HepG2 (cell line): ENCODE data around the gene ELOVL6. TPM values are rescaled to one million over a fixed set of nuclear protein-coding genes. Genes with fewer than 3 reads are reported as not detected.
A peak's percentile ranks its signal among the peaks of the same experiment; 100 is the strongest.

Source experiments
- CENPX ChIP-seq: sonication (generic); formaldehyde crosslinking; IDR thresholded peaks from 2 replicates; pipeline ENCODE4 v1.9.0; 2021; ENCODE audit warnings: mild to moderate bottlenecking, missing genetic modification reagents, moderate library complexity
- FOXK1 ChIP-seq: sonication (generic); formaldehyde crosslinking; IDR thresholded peaks from 2 replicates; pipeline ENCODE4 v1.4.0; 2020; ENCODE audit warnings: low read depth, missing genetic modification reagents, borderline replicate concordance
- NCOA1 ChIP-seq: sonication (generic); formaldehyde crosslinking; IDR thresholded peaks from 2 replicates; pipeline ENCODE4 v1.9.0; 2021; ENCODE audit warnings: missing genetic modification reagents
- SMYD3 ChIP-seq: sonication (generic); formaldehyde crosslinking; IDR thresholded peaks from 2 replicates; pipeline ENCODE4 v1.8.1; 2023; ENCODE audit warnings: mild to moderate bottlenecking, missing genetic modification reagents
- SRSF1 ChIP-seq: fragments of 200-400 bp; formaldehyde crosslinking; optimal IDR thresholded peaks from 2 replicates; pipeline ENCODE3; 2017; ENCODE audit warnings: mild to moderate bottlenecking, low read depth, low read length, moderate library complexity
- ZBTB7B ChIP-seq: sonication (generic); formaldehyde crosslinking; IDR thresholded peaks from 2 replicates; pipeline ENCODE4 v1.4.0; 2020; ENCODE audit warnings: missing genetic modification reagents
- ZNF615 ChIP-seq: sonication (generic); formaldehyde crosslinking; IDR thresholded peaks from 2 replicates; pipeline ENCODE4 v1.5.0; 2020; ENCODE audit warnings: mild to moderate bottlenecking, missing genetic modification reagents, borderline replicate concordance
- ZNF7 ChIP-seq: IDR thresholded peaks from 2 replicates; pipeline ENCODE4 v1.6.1; 2016; ENCODE audit warnings: missing biosample characterization, missing genetic modification reagents
- ZNF839 ChIP-seq: sonication (generic); formaldehyde crosslinking; IDR thresholded peaks from 2 replicates; pipeline ENCODE4 v1.4.0; 2020; ENCODE audit warnings: missing genetic modification reagents, mild to moderate bottlenecking, borderline replicate concordance
- ZSCAN30 ChIP-seq: sonication (generic); formaldehyde crosslinking; IDR thresholded peaks from 2 replicates; pipeline ENCODE4 v1.5.0; 2020; ENCODE audit warnings: mild to moderate bottlenecking, missing genetic modification reagents
- polyA plus RNA-seq, 8 experiments: library from polyadenylated mRNA; depleted of rRNA in 3 of 8; stranded (reverse) in 7 of 8; unstranded in 1 of 8; fragments of >200 nt; fragmentation: Illumina TruSeq in 4 of 8; extraction: Trizol in 4 of 8; gene quantifications; 2 replicates each; pipeline versions ENCODE4 v1.2.1 to v1.2.3, GENCODE V29; 2011 to 2016; ENCODE audit warnings: low read depth in 4 of 8, missing spikeins in 1 of 8, mixed read lengths in 1 of 8; ENCODE audit not compliant: insufficient read depth in 1 of 8
- total RNA-seq, 5 experiments: library from RNA; depleted of rRNA; stranded (reverse); fragments of >200 nt; fragmentation: Illumina TruSeq; extraction: Trizol; gene quantifications; 2 replicates each; pipeline ENCODE4 v1.2.3, GENCODE V29; 2016; ENCODE audit warnings: low read depth in 1 of 5
- TF ChIP-seq, protein P1 (sequence below): sonication (generic); formaldehyde crosslinking; IDR thresholded peaks from 2 replicates; pipeline ENCODE4 v1.5.0; 2020; ENCODE audit warnings: missing genetic modification reagents, mild to moderate bottlenecking, borderline replicate concordance
- TF ChIP-seq, protein P2 (sequence below): sonication (generic); formaldehyde crosslinking; IDR thresholded peaks from 2 replicates; pipeline ENCODE4 v1.9.0; 2022; ENCODE audit warnings: missing genetic modification reagents, mild to moderate bottlenecking, borderline replicate concordance
- TF ChIP-seq, protein P3 (sequence below): sonication (generic); formaldehyde crosslinking; IDR thresholded peaks from 2 replicates; pipeline ENCODE4 v1.4.0; 2020; ENCODE audit warnings: mild to moderate bottlenecking, missing genetic modification reagents
- TF ChIP-seq, protein P4 (sequence below): sonication (generic); formaldehyde crosslinking; IDR thresholded peaks from 2 replicates; pipeline ENCODE4 v1.9.0; 2022; ENCODE audit warnings: low read depth, missing genetic modification reagents

Gene ELOVL6
- total and polyA plus RNA-seq, 2 of the 13 experiments (the other 11 are each of a cell fraction or from before 2014, with no cell fraction given) = 14.1 to 23.2 TPM

DNA sequence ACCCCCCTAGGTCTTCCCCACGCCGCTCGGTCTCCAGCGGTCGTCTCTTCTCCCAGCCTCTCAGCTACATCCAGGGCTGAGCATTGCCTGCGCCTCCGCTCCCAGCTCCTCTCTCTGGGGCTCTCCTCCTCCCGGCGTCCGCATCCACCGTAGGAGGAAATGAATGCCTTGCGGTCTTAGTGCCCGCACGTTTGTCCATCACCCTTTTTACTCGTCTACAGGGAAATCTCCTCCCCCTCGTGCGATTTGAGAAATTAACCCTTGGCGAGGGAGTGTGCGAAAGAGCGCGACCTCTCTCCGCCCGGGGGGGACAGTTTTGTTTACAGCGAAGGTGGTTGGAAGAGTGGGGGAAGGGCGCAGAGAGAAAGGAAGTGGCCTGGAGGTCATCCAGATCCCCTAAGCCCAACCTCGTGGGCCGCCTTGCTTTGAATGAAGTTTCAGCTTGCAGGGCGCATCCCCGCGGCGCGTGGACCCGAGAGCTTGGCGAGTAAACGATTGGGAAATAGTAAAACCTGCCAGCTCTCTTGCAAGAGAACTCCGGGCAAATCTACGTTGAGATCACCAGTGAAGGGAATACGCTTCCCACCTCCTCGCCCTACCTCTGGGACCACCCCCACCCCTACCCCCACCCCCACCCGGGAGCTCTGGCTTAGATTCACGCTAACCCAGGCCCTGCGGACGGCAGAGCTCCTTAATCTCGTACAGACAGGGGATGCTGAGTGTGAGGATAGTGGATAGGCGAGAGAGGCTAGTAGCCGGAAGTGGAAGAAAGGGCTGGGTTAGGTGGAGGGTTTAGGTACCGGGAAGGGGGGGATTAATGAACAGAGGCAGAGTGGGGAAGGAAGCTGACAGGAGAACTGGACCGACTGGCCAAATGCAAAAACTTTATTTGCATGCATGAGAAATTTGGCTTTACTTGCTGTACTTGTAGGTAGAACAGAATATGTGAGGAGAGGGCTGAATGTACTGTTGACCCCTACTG lies at the start of gene ELOVL6 (continued):
- TF ChIP-seq, protein P1, sequence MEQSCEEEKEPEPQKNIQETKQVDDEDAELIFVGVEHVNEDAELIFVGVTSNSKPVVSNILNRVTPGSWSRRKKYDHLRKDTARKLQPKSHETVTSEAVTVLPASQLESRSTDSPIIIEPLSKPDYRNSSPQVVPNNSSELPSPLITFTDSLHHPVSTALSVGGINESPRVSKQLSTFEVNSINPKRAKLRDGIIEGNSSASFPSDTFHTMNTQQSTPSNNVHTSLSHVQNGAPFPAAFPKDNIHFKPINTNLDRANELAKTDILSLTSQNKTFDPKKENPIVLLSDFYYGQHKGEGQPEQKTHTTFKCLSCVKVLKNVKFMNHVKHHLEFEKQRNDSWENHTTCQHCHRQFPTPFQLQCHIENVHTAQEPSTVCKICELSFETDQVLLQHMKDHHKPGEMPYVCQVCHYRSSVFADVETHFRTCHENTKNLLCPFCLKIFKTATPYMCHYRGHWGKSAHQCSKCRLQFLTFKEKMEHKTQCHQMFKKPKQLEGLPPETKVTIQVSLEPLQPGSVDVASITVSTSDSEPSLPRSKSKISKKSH = no peak
- TF ChIP-seq SMYD3 (CRISPR knock-in tag) = peak; percentile 20; the same call in 1 of the 2 replicates
- TF ChIP-seq SRSF1 = no peak
- TF ChIP-seq, protein P2, sequence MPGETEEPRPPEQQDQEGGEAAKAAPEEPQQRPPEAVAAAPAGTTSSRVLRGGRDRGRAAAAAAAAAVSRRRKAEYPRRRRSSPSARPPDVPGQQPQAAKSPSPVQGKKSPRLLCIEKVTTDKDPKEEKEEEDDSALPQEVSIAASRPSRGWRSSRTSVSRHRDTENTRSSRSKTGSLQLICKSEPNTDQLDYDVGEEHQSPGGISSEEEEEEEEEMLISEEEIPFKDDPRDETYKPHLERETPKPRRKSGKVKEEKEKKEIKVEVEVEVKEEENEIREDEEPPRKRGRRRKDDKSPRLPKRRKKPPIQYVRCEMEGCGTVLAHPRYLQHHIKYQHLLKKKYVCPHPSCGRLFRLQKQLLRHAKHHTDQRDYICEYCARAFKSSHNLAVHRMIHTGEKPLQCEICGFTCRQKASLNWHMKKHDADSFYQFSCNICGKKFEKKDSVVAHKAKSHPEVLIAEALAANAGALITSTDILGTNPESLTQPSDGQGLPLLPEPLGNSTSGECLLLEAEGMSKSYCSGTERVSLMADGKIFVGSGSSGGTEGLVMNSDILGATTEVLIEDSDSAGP (CRISPR knock-in tag) = no peak; the same call in 1 of the 2 replicates
- TF ChIP-seq NCOA1 (CRISPR knock-in tag) = no peak
- TF ChIP-seq ZNF7 (CRISPR knock-in tag) = no peak
- TF ChIP-seq ZNF615 (CRISPR knock-in tag) = 0 out of 2 replicates have a peak, but pooled peaks have one; percentile 32
- TF ChIP-seq ZSCAN30 (CRISPR knock-in tag) = no peak
- TF ChIP-seq ZBTB7B (CRISPR knock-in tag) = peak; percentile 83
- TF ChIP-seq, protein P3, sequence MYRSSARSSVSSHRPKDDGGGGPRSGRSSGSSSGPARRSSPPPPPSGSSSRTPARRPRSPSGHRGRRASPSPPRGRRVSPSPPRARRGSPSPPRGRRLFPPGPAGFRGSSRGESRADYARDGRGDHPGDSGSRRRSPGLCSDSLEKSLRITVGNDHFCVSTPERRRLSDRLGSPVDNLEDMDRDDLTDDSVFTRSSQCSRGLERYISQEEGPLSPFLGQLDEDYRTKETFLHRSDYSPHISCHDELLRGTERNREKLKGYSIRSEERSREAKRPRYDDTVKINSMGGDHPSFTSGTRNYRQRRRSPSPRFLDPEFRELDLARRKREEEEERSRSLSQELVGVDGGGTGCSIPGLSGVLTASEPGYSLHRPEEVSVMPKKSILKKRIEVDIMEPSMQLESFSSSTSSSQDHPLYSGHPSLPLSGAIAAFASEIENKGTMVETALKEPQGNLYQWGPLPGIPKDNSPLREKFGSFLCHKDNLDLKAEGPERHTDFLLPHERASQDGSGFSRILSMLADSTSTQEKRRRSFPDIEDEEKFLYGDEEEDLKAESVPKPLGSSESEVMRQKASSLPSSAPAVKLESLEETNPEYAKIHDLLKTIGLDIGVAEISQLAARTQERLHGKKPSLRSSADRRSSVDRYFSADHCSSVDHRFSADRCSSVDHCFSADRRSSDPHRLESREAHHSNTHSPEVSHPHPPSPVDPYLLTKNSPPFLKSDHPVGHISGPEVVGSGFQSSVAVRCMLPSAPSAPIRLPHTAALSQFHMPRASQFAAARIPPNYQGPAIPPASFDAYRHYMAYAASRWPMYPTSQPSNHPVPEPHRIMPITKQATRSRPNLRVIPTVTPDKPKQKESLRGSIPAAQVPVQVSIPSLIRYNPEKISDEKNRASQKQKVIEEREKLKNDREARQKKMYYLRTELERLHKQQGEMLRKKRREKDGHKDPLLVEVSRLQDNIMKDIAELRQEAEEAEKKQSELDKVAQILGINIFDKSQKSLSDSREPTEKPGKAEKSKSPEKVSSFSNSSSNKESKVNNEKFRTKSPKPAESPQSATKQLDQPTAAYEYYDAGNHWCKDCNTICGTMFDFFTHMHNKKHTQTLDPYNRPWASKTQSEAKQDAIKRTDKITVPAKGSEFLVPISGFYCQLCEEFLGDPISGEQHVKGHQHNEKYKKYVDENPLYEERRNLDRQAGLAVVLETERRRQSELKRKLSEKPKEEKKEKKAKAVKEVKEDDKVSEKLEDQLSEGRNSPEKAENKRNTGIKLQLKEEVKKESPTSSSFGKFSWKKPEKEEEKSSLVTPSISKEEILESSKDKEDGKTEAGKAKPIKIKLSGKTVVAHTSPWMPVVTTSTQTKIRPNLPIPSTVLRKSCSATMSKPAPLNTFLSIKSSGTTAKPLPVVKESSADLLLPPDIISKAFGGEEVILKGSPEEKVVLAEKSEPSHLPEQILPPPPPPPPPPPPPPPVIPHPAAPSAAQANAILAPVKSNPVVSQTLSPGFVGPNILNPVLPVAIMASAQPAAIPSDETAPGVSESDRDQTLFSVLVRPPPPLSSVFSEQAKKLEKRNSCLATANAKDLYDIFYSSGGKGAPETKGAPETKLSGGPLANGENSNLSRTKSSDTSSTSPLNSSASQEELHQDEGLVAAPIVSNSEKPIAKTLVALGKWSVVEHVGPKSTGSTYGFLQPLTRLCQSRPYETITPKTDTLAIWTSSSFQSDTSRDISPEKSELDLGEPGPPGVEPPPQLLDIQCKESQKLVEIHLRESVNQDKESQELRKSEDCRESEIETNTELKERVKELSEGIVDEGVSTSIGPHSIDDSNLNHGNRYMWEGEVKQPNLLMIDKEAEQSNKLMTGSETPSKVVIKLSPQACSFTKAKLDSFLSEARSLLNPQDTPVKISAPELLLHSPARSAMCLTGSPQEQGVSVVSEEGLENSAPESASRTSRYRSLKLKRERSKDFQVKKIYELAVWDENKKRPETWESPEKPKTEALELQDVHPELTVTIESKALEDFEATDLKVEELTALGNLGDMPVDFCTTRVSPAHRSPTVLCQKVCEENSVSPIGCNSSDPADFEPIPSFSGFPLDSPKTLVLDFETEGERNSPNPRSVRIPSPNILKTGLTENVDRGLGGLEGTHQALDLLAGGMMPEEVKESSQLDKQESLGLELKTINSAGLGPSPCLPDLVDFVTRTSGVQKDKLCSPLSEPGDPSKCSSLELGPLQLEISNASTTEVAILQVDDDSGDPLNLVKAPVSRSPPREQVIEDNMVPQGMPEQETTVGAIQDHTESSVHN (CRISPR knock-in tag) = no peak; the same call in 1 of the 2 replicates
- peak; percentile 73; the same call in 1 of the 2 replicates for TF ChIP-seq FOXK1 (CRISPR knock-in tag)
- TF ChIP-seq, protein P4, sequence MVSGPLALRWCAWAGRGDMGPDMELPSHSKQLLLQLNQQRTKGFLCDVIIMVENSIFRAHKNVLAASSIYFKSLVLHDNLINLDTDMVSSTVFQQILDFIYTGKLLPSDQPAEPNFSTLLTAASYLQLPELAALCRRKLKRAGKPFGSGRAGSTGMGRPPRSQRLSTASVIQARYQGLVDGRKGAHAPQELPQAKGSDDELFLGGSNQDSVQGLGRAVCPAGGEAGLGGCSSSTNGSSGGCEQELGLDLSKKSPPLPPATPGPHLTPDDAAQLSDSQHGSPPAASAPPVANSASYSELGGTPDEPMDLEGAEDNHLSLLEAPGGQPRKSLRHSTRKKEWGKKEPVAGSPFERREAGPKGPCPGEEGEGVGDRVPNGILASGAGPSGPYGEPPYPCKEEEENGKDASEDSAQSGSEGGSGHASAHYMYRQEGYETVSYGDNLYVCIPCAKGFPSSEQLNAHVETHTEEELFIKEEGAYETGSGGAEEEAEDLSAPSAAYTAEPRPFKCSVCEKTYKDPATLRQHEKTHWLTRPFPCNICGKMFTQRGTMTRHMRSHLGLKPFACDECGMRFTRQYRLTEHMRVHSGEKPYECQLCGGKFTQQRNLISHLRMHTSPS (CRISPR knock-in tag) = no peak
- TF ChIP-seq CENPX = no peak
- no peak for TF ChIP-seq ZNF839 (CRISPR knock-in tag)
